Astrocyte of the cerebellum (primary cell): Measurements from ENCODE around the gene TLR6.
A peak's percentile ranks its signal among the peaks of the same experiment; 100 is the strongest.

Experiments
- DNase-seq: peaks from one replicate; pipeline ENCODE4 v3.0.0-alpha.2; 2011; ENCODE audit warnings: low read depth
- H3K4me3 ChIP-seq: 2 replicates; pipeline ENCODE4 v1.5.1; 2011; ENCODE audit warnings: mild to moderate bottlenecking, low read depth, low read length, moderate library complexity
- in situ Hi-C: cut with HindIII; loops from 2 replicates; pipeline ENCODE4 v1.10.0; 2017; ENCODE audit warnings: low sequenced_read_pairs
- TF ChIP-seq, protein P1 (sequence below): IDR thresholded peaks from 2 replicates; pipeline ENCODE4 v1.5.1; 2012; ENCODE audit warnings: low read length, low read depth, moderate library complexity, mild to moderate bottlenecking; ENCODE audit errors: missing control alignments

TLR6 gene

DNA sequence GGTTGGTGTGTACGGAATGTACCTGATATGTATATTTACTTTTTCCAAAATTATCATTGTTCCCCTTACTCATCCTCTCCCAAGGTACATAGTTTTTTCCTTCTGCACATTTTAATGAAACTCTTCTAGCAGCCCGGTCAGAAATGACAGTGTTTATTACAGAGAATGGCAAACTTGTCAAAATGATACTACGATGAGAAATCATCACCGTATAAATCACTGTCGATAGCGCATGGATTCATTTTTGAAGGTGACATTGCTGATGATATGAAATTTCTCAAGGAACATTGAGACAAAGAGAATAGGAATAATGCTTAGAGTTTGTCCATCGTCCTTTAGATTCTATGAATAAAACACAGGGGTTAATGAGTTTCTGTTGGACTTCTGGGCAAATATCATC, 41.6 kb upstream of the TLR6 start:
- TF ChIP-seq, protein P1, sequence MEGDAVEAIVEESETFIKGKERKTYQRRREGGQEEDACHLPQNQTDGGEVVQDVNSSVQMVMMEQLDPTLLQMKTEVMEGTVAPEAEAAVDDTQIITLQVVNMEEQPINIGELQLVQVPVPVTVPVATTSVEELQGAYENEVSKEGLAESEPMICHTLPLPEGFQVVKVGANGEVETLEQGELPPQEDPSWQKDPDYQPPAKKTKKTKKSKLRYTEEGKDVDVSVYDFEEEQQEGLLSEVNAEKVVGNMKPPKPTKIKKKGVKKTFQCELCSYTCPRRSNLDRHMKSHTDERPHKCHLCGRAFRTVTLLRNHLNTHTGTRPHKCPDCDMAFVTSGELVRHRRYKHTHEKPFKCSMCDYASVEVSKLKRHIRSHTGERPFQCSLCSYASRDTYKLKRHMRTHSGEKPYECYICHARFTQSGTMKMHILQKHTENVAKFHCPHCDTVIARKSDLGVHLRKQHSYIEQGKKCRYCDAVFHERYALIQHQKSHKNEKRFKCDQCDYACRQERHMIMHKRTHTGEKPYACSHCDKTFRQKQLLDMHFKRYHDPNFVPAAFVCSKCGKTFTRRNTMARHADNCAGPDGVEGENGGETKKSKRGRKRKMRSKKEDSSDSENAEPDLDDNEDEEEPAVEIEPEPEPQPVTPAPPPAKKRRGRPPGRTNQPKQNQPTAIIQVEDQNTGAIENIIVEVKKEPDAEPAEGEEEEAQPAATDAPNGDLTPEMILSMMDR, result no peak
- DNase-seq, result no peak

DNA sequence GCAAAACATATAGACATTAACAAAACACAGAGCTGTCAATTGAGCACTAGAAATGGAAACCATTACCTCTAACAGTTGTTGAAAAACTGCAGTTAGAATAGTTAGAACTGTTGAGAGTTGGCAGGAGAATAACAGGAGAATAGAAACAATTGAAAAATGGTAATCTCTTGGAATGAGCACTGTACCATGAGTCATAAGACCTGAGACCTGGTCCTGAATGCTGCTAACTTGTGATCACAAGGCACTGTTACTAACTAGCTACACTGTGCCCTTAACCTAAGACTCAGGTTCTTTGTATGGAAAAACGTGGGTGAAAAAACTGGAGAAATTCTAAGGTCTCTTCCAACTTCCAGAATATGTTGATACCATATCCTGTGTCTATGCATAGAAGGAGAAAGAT, 40.3 kb upstream of the TLR6 start:
- in situ Hi-C loops, result no loop called here
- DNase-seq, result no peak
- H3K4me3 ChIP-seq, result no peak overlapping the region
- TF ChIP-seq, protein P1, result no peak

More for the DNA sequence above, 41.6 kb upstream of the TLR6 start:
- H3K4me3 ChIP-seq, result no peak overlapping the region
- in situ Hi-C loops, result no loop called here

DNA sequence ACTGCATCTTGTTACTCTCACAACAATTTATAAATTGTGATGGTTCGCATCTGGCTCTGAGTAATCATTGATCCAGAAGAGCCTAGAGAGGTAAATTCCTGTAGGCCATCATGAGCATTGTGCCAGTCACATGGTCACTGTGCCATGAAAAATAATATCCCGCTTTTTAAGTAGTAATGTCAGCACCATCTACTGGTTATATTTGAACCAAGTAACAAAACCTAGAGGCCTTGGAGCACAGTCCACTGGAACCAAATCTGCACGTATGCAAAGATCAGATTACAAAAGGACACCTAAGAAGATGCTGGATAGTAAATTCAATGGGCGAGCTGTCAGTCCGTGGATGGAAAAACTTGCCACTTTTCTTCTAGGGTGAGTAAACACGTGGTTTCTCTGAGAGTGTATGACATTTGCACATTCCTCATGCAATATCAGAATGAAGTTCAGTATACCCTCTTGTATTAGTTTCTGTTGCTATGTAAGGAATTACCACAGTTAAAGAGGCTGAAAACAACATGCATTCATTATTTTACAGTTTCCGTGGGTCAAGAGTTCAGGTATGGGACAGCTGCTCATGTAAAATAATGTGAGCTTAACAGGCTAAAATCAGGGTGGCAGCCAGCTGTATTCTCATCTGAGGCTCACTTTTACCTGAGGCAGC, 37.8 kb upstream of the TLR6 start:
- DNase-seq, result no peak
- no peak overlapping the region for H3K4me3 ChIP-seq
- in situ Hi-C loops, result no loop called here
- TF ChIP-seq, protein P1, result no peak

DNA sequence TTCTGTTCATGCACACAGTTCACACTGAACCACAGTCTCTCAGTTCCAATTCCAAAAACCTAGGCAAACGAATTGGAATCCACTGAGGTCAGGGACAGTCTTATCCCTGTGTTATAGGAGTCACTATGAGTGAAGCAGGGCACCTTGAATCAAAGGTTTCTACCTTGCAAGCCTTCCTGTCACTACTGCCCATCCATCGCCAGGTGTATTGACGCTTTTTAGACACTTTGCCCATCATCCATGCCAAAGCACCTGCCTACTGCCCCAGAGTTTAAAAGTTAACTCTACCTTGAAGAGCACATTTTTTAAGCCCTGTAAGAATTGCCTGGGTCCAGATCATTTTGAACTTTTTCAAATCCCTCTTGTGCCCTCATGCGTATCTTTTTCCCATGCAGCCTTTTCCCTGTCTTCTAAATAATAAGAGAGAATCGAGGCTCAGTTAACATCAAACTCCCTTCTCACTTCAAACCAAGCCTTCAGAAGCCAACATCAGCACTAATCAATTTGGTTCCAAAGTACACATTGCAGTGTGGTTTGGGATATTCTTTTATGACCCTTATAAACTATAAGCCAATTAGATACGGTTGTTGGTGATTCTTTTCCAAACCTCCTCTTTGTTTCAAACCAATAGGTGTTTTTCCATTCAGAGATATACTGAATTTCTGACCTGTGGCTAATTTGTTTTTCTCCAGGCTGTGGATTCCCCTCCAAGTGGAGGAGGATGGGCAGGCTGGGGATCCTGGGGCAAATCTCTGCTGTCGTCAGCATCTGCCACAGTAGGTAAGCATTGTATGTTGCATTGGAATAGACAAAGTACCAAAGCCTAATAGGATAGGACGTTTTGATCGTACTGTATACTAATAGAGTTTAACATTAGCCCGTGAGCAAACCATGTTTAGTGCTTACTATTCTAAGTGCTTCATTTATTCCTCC, 34.7 kb upstream of the TLR6 start:
- in situ Hi-C loops, result no loop called here
- TF ChIP-seq, protein P1, result no peak
- DNase-seq, result peak; percentile 33
- H3K4me3 ChIP-seq, result no peak overlapping the region

DNA sequence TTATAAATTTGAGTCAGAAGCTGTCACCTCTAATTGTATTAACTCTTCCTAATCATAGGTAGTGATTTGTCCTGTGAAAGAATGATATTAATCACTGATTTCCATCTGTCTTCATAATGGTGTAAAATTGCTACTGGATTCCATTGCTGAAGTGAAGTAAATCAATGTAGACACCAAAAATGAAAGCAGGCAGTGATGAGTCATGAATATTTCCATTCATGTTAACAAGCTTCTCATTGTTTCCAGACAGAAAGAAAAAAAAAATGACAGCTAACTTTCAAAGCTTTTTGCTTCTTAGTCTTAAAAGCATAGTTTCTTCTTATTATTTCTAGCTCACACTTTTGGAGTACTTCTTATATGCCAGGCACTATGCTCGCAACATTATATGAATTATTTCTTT, 32.5 kb upstream of the TLR6 start:
- TF ChIP-seq, protein P1, result no peak
- peak; percentile 72 for DNase-seq
- H3K4me3 ChIP-seq, result no peak overlapping the region
- in situ Hi-C loops, result no loop called here

DNA sequence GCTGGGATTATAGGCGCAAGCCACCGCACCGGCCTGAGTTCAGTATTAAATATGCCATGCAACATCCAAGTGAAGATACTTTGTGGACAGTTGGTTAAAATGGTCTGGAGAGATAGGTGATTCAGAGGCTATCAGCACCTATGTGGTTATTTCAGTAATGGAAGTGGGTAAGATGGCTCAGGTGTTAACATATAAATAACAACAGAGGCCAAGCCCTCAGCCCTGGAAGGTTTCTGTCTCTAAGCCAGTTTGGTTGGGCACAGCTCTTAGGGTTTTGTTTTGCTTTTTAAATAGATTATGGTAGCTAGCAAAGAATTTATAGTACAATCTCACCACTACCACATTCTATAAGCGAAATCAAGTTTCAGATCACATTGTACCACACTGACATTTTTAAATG, 27.6 kb upstream of the TLR6 start:
- DNase-seq, result no peak
- H3K4me3 ChIP-seq, result no peak overlapping the region
- in situ Hi-C loops, result no loop called here
- TF ChIP-seq, protein P1, result no peak
